HG02973 (cell line): ENCODE measurements around the gene CALD1.

Source experiments
- ATAC-seq: cut with Tn5 transposase; IDR thresholded peaks from one replicate; pipeline ENCODE4 v1.9.1; 2021; ENCODE audit warnings: moderate library complexity; ENCODE audit not compliant: unreplicated experiment

CALD1 gene

DNA sequence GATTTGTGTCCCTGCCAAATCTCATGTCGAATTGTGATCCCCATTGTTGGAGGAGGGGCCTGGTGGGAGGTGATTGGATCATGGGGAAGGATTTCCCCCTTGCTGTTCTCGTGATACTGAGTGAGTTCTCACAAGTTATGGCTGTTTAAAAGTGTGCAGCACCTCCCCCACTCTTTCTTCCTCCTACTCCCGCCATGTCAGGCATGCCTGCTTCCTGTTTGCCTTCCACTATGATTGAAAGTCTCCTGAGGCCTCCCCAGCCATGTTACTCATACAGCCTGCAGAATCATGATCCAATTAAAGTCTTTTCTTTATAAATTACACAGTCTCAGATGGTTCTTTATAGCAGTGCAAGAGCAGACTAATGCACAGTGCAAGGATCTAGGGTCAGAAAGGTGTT lies 75.4 kb downstream of the CALD1 start:
- ATAC-seq = no peak

DNA sequence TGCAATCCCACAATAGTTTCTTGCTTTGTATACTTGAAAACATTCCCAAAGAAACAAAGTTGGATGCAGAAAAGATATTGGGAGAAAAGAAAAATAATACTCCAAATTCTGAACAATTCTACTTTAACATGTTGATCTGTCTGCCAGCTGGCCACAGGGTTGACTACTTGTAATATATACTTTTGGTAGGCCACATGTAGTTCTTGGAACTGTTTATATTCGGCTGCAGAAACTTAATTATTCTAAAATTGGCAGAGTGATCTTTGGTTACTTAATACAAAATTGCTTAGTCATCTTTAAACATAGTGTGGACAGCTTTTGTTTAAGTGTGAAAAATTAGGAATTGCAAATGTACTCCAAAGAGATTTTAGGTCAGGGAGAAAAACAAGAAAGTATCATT lies 76.0 kb downstream of the CALD1 start:
- no peak for ATAC-seq

DNA sequence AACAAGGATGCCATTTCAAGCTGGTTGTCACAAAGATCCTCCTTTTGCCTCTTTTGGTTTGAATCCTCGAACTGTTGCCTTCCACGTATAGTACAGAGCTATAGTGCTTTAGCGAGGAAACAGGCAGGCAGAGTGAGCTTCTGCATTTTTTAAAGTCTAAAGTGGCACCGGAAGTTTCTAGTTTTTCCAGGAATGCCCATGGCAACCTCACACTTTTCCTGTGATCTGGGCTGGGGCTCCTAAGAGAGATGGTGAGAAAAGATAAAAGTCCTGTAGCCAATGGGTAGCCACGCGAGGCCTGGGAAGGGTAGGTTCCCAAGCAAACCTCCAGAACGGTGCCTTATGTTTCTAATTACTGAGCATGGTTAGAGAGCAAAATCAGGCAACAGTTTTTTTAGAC lies 76.7 kb downstream of the CALD1 start:
- ATAC-seq = no peak

DNA sequence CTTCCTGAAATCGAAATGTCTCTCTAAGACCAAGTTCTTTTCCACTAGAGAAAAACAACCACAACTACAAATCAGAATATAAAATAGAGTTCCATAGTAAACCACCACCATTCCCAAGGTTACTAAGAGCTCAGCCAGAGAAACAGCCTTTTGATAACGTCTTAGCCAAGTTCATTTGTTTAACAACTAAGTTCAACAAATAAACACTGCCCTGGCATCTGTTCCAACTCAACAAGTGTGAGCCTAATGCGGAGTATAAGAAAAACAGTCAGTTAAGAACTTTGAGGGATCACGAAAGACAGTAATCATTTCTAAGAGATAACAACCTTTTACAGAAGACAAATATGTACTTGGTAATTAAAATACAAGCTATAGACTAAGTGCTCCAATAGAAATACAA lies 77.3 kb downstream of the CALD1 start:
- no peak for ATAC-seq

DNA sequence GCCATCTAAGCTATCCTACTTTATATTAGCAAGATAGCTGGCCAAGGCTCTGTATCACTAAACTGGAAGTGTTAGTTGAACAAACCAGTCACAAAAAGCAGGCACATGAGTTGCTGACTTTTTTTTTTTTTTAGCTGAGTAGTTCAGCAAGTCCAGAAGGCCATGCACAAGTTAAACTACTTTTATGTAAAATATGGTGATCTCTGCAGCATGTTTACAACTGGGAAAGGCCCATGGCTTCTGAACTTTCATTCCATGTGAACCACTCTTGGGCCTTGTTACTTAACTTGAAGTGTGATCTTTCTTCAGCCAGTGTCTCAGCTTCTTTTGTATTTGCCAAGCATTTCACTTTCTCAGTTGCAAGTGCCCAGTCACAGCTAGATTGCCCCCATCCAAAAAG lies 78.5 kb downstream of the CALD1 start:
- no peak for ATAC-seq

DNA sequence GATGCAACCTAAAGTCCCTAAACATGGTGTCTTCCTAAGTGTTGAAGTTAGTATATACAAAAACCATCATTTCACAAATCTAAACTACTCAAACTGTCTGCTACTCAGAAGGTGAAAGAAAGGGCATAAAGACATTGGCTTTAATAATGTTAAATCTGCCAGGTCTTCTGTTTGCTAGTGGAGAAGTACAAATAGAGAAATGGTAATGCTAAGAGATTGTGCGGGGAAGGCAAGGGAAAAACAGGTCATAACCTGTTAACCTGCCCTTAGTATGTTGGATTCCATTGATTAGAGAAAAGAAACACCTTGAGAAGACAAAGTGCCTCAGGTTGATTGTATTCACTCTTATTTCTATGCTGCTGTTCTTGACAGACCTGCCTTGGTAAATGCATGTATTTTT lies 80.3 kb downstream of the CALD1 start:
- ATAC-seq = no peak

DNA sequence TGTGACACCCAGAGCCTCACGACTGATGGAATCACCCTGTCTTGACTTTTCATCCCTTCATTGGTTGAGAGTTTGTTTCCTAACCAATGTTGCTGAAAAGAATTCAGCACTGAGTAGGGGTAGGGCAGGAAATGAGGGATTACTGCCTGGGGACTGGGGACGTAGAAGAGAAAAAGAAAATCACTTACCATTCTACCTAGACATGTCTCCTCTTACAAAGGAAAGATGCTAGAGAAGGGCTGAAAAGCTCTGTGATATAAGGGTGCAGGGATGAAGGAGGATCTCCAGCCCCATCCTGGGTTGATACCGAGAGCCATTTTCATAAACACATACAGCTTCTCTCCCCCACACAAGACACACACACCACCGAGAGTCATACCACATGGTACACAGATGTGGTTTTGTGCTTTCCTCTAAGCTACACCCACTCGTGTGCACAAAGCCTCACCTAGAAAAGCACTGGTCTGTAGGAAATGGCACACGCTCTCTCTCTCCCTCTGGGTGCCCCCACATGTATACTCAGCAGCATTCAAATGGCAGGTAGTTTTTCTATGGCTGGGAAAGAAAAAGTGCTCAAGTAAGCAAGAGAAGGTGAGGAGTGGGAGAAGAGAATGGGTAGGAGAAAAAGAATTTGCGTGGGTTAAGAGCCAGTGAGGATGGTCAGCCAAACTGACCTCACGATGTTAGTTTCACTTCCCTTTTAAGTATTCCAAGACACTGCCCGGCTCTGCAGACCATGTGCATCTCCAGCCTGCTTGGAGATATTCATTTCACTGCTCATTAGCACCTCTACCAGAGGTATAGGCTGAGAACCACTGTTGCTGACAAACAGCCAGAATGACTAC lies 85.8 kb downstream of the CALD1 start:
- peak; percentile 65 for ATAC-seq

DNA sequence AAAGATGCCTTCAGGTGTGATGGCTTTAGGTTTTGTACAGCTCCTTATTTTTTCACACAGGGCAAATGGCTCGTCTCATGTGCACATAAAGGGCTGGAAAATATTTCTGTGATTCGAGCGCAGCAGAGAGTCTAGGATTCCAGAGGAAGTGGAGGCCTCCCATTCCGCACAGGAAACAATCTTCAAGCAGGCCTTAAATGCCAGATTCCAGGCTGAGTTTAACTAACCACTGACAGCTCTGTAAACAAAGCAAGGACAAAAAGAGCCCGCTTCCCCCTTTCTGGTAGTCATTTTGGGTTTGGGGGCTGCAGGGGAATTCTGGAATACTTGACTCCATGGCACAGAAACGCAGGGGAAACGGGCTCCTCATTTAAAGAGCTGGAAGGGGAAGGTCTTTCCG lies 87.2 kb downstream of the CALD1 start:
- ATAC-seq = no peak

DNA sequence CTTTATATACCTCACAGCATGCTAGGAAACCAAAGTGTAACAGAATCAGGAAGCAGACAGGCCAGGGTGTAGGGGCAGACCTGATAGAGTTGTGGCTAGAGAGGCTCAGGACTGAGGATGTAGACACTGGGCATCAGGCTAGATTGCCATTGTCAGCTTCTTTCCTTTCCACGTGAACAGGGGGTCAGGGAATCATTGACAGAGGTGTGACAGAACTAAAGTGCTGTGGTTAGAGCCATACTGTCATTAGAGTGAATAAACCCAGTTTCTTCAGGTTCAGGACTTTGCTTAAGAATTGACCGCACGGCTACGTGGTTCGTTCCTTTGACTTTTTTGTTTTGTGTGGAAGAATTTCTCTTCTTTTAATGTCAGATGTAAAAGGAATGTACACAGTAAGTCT lies 90.7 kb downstream of the CALD1 start:
- no peak for ATAC-seq

DNA sequence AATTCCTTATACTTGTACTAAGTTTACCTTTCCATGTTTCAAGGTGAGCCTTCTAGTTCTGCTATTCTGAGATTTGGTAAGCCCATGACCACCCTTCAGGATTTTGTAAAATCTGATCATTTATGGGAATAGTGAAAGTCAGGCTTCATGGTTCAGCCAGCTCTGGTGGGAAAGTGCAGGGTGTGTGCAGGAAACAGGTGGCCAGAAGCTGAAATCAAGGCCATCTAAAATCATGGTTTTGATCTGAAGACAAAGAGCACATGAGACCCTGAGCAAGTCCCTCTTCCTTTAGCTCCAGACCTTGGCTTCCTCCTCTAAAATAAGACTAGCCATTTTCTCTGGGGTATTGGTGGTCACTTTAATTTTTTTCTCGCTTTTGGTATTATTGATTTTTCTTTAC lies 91.3 kb downstream of the CALD1 start:
- no peak for ATAC-seq

DNA sequence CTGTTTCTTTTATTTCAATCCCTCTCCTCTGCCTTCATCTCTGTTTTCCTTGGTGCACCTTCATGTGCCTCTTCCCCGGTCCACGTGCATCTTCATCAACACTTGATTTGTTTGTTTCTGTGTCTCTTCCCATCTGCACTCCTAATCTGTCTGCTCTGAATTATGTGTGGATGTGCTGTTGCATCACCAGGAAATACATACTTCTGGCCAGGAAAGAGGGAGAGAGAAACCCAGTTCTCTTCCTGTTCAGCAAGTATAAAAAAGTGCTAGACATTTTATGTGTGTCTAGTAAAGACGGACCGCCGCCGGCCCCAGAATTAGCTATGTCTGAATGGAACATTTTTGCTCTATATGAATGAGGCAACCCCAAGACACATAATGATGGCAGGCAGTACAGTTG lies 93.8 kb downstream of the CALD1 start:
- ATAC-seq = no peak

DNA sequence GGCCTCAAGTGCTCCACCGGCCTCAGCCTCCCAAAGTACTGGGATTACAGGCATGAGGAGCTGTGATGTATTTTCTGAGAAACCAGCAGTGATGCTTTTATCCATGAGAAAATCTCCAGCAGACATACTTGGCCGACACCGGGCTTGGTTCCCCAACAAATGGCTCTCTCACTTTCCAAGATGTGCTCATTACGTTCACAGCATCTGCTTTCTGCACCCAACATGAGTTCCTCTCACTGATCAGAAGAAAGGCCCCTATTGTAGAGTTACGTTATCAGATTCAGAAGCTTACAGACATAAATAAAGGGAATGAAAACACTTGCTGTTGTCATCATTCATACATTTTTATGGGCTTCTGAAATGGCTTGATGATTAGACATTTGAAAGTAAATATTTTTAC lies 95.0 kb downstream of the CALD1 start:
- no peak for ATAC-seq

DNA sequence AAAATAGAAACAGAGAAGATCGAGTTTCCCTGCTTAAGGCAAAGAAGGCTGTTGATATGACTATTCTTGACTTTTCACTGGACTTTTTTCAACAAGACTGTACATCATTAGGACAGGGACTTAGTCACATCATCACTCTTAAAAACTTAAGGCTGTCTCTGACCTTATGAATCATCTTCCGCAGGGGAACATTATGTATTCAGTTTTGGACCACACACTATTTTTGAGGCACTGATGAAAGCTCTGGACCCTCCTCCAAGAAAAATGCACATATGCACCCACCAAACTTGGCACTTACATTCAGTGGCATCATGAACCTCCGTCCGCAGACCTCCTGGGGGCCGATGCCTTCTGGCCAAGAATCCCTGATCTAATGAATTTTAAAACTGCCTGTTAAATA lies 96.4 kb downstream of the CALD1 start:
- ATAC-seq = no peak

DNA sequence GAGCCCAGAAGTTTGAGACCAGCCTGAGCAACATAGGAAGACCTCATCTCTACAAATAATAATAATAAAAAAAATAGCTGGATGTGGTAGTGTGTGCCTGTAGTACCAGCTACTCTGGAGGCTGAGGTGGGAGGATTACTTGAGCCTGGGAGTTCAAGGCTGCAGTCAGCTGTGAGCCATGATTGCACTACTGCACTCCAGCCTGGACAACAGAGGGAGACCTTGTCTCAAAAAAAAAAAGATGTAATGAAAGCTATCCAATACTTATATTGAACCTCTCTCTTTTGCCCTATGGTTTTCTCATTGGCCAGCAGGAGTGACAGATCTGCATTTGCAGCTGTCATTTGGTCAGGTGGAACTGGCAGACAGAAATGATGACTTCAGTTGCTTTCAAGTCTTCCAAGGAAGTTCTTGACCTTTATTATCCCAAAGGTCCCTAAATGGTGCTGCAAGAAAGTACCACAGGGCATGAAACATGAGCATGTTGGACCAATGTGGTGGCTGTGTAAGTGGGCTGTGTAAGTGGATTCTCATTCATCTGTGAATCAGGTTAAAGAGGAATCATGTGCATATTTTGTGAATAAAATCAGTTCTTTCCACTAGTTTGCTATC lies 99.4 kb downstream of the CALD1 start:
- ATAC-seq = no peak

DNA sequence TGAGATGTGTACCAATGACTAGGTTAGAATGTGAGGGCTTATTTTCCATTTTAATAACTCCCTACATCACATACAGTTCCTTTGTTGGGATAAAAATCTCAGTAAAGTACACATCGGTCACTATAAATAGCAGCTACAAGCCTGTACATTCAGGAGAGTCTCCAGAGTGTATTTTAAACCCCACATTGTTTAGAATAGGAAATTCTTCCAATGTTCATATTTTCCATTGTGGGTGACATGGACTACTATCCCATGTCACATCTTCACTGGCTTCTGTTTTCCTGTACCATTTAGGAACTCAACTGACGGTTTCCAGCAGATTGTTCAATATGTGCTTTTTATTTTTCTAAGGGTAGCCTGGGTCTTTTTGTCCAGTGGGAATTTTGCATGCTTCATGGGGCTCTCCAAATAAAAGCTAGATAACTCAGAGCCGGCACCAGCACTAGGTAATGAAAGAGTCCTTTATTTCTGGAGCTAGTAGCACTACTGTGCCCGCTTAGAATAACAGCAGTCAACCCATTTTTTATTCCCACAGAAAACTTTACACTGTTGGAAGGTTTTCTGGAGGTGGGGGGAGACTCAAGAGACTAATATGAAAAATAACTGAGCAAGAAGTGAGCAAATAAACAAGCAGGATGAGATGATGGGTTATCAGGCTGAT lies 100.5 kb downstream of the CALD1 start:
- no peak for ATAC-seq

DNA sequence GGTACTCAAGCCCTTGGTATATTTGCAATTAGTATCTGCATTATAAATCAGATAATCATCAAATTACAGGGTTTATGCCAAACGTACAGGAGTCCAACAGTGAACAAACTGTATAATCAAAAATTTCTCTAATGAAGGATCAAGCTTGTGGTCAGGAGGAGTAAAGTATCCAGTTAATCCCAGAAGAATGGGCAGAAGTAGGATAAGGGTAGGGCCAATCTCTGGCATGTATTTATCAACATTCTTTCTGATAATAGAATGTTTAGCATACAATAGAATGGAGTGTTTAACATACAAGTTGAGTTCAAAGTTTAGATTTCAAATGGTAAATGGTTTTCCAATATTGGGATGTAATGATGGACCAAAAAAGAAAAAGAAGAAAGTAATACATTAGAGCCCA lies 103.0 kb downstream of the CALD1 start:
- no peak for ATAC-seq

DNA sequence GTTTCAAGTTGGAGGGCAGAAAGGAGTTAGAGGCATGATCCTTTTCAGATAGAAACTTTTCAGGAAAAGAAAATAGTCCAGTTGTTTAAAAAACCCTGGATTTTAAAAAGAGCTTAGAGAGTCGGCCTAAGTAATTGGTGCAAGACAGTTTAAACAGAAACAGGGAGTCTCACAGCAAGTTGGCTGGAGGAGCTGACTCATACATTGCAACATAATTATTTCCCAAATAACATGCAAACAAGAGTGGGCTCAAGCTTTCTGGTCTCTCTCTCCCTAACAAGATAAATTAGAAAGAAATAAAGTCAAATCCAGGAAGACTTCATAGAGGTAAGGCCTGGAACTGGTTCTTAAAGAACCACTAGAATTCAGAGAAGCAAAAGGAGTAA lies 106.5 kb downstream of the CALD1 start:
- ATAC-seq = no peak

DNA sequence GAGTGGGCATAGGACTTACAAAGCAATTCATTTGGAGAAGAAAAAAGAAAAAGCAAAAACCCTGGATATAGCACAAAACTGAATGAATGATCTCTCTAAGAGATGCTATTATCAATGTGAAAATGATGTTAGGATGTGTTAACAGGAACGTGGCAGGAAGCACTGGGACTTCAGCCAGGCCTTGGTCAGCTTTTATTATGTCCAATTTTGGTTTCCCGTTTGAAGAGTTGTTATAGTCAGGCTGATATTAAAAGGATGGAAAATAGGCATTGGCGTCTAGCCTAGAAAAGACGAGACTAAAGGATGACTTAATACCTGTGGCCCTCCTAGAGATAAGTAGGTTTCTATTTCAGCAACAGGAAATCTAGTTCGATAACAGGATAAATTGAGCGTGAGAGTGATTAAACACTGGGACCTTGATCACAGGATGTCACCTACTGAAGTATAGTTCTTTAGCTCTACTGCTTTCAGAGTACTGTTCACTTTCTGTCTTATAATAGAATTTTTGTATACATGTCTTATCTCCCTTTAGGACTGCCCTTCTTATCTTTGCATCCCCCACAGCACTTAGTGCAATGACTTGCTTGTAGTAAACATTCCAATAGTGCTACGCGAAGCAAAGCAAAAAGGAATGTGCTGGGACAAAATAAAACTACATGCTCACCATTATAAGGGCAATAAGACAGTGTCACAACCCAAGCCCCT lies 107.1 kb downstream of the CALD1 start:
- no peak for ATAC-seq

DNA sequence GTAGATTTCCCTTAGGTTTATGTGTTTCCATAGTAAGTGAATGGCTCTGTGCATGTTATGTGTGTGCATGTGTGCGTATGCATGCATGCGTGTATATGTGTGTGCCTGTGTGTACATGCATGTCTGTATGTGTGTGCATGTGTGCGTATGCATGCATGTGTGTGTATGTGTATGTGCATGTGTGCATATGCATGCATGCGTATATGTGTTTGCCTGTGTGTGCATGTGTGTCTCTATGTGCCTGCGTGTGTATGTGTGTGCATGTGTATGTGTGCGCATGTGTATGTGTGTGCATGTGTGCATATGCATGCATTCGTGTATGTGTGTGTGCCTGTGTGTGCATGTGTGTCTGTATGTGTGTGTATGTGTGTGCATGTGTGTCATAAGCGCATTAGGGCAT lies 108.1 kb downstream of the CALD1 start:
- ATAC-seq = no peak

DNA sequence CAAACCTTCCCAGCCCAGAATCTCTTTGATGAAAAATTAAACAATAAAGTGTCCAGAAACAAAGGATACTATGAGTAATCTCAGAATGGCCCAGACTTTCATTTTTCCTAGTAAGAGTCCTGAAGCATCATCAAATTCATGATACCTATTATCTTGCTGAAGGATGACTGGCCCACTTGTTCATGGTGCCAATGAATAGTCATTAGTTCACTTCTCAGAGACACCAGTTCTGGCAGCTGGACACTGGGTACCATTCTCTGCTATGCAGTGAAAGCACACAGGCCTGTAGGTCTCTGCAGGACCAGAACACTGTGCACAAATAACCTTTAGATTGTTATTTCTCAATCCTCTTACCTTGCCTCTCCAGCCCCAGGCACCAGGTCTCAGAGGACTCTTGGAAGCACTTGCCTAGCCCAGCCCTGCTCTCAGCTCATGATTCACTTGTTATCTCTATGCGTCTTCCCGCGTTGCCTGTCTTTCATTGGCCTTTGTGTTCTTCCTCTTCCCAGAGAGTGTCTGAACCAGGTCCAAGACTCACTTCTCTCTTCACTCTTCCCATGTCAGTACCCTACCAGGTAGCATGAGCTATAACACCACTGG lies 108.8 kb downstream of the CALD1 start:
- no peak for ATAC-seq
